Stomach (tissue), 9 donors: ENCODE results near the gene PLCB1. TPM values are rescaled to one million over a fixed set of nuclear protein-coding genes. Genes with fewer than 3 reads are reported as not detected.

Experiments used
- DNase-seq, 2 donors: peaks; one replicate each; pipeline versions ENCODE4 v3.0.0 to v3.0.0-alpha.2; 2013 to 2019
- H3K27ac ChIP-seq, 5 donors: fragments of 200-600 bp in 4 of 5; sonication (generic) in 4 of 5; one replicate each; pipeline ENCODE4 v1.5.1; 2013 to 2019; ENCODE audit warnings: mild to moderate bottlenecking in 1 of 5, moderate library complexity in 1 of 5
- H3K27me3 ChIP-seq, 3 donors: fragments of 200-600 bp; sonication (generic); one replicate each; pipeline ENCODE4 v1.5.1; 2017 to 2019; ENCODE audit warnings: mixed run types in 1 of 3
- H3K36me3 ChIP-seq, 4 donors: fragments of 200-600 bp; sonication (generic); 1 replicate in 3 of 4; 2 replicates in 1 of 4; pipeline ENCODE4 v1.5.1; 2016 to 2019
- H3K4me1 ChIP-seq, 4 donors: fragments of 200-600 bp; sonication (generic); one replicate each; pipeline ENCODE4 v1.5.1; 2016 to 2019
- H3K4me3 ChIP-seq, 4 donors: fragments of 200-600 bp; sonication (generic) in 3 of 4; one replicate each; pipeline ENCODE4 v1.5.1; 2016 to 2019; ENCODE audit warnings: mild to moderate bottlenecking in 1 of 4
- H3K9me3 ChIP-seq, 4 donors: fragments of 200-600 bp; sonication (generic); one replicate each; pipeline ENCODE4 v1.5.1; 2016 to 2019
- CTCF ChIP-seq, 7 experiments: fragments of 450-650 bp in 4 of 7; fragments of 200-600 bp in 3 of 7; sonication (generic) in 3 of 7; IDR thresholded peaks; one replicate each; pipeline ENCODE4 v1.5.1; 2016 to 2019; ENCODE audit warnings: antibody characterized with exemption in 7 of 7, control low read depth in 2 of 7, mild to moderate bottlenecking in 1 of 7
- EP300 ChIP-seq: sonication (generic); formaldehyde crosslinking; IDR thresholded peaks from one replicate; pipeline ENCODE4 v1.6.1; 2017; ENCODE audit warnings: antibody characterized with exemption
- POLR2A ChIP-seq, 4 donors: fragments of 450-650 bp; IDR thresholded peaks; one replicate each; pipeline ENCODE4 v1.6.1; 2016; ENCODE audit warnings: antibody characterized with exemption in 4 of 4, control low read depth in 2 of 4, mild to moderate bottlenecking in 1 of 4, moderate library complexity in 1 of 4
- POLR2AphosphoS5 ChIP-seq, 3 donors: sonication (generic); formaldehyde crosslinking; IDR thresholded peaks; one replicate each; pipeline ENCODE4 v1.6.1; 2016; ENCODE audit warnings: antibody characterized with exemption in 3 of 3
- WGBS, 5 donors: extraction: QIAGEN DNeasy Blood & Tissue Kit in 3 of 5; methylation state at CpG; one replicate each; pipeline versions ENCODE4 v1.1.5 to v1.1.7; 2013 to 2018; 5-methylcytosine and 5-hydroxymethylcytosine counted together
- intact Hi-C: fragments of 100-400 bp; cut with DNase I; formaldehyde crosslinking; loops from one replicate; pipeline ENCODE4 v1.15.1; 2023; ENCODE audit warnings: low total_unique reads
- polyA plus RNA-seq, 3 donors: library from polyadenylated mRNA; stranded (reverse); fragments of 200-250 nt; gene quantifications; one replicate each; pipeline ENCODE4 v1.2.3, GENCODE V29; 2013
- total RNA-seq, 5 donors: library from RNA; depleted of rRNA; stranded (reverse); fragments of >200 nt; gene quantifications; one replicate each; pipeline versions ENCODE4 v1.1.0 to v1.2.3, GENCODE V29; 2014 to 2016
- donor health status: healthy with polysubstance abuse.
- donor health status: Bipolar disorder and iron deficiency.
- donor health status: healthy.

PLCB1 gene
- total and polyA plus RNA-seq, 8 donors, result 4.1 to 66.5 (median 11.7) TPM

GRCh38 chr20:8251201-8251575 is 119.1 kb downstream of the PLCB1 start:
- no peak for DNase-seq
- WGBS, 5 donors, result 84 to 92% (median 91%) methylated on average over 4 of the region's 4 CpGs
- H3K4me3 ChIP-seq, result no peak overlapping the region
- no peak for TF ChIP-seq CTCF (IDR thresholded peaks at IDR 0.05)
- no peak for TF ChIP-seq POLR2A (IDR thresholded peaks at IDR 0.05)
- TF ChIP-seq EP300, result no peak
- no peak for TF ChIP-seq POLR2AphosphoS5 (IDR thresholded peaks at IDR 0.05)
- intact Hi-C loops, result no loop called here
- H3K36me3 ChIP-seq, result no peaks in the 10 kb centered on the region
- H3K27me3 ChIP-seq, result no peaks in the 10 kb centered on the region
- H3K27ac ChIP-seq, result no peak overlapping the region
- peaks cover 0 to 15% (median 9%) of the 10 kb centered on the region in 4 donors for H3K4me1 ChIP-seq
- no peaks in the 10 kb centered on the region for H3K9me3 ChIP-seq

- H3K9me3 ChIP-seq, result no peaks in the 10 kb centered on the region
- H3K27me3 ChIP-seq, result no peaks in the 10 kb centered on the region
- H3K4me3 ChIP-seq, result no peak overlapping the region
- no peaks in the 10 kb centered on the region for H3K36me3 ChIP-seq
- TF ChIP-seq POLR2AphosphoS5 (IDR thresholded peaks at IDR 0.05) (no peak), CTCF (IDR thresholded peaks at IDR 0.05) (no peak), EP300 (no peak), POLR2A (IDR thresholded peaks at IDR 0.05) (no peak)
- DNase-seq, result no peak
- WGBS, 5 donors, result 67 to 87% (median 82%) methylated on average over 4 of the region's 4 CpGs
- peaks cover 0 to 14% (median 9%) of the 10 kb centered on the region in 4 donors for H3K4me1 ChIP-seq
- no peak overlapping the region for H3K27ac ChIP-seq
- intact Hi-C loops, result no loop called here
Measured at GRCh38 chr20:8254911-8255582, 123.0 kb downstream of the PLCB1 start.

GRCh38 chr20:8255945-8256632 is 124.0 kb downstream of the PLCB1 start:
- 60 to 95% (median 84%) methylated on average over 3 of the region's 3 CpGs for WGBS, 5 donors
- H3K4me3 ChIP-seq, result no peak overlapping the region
- peaks cover 0 to 9% (median 2%) of the 10 kb centered on the region in 4 donors for H3K4me1 ChIP-seq
- DNase-seq, result no peak
- intact Hi-C loops, result no loop called here
- TF ChIP-seq EP300, result no peak
- TF ChIP-seq POLR2AphosphoS5 (IDR thresholded peaks at IDR 0.05), result no peak
- no peak for TF ChIP-seq CTCF (IDR thresholded peaks at IDR 0.05)
- TF ChIP-seq POLR2A (IDR thresholded peaks at IDR 0.05), result no peak
- no peaks in the 10 kb centered on the region for H3K36me3 ChIP-seq
- H3K27ac ChIP-seq, result no peak overlapping the region
- no peaks in the 10 kb centered on the region for H3K9me3 ChIP-seq
- H3K27me3 ChIP-seq, result no peaks in the 10 kb centered on the region

GRCh38 chr20:8260837-8261251 is 128.8 kb downstream of the PLCB1 start:
- Histone ChIP-seq H3K4me3 (no peak overlapping the region), H3K36me3 (no peaks in the 10 kb centered on the region), H3K27me3 (no peaks in the 10 kb centered on the region), H3K4me1 (no peaks in the 10 kb centered on the region), H3K9me3 (no peaks in the 10 kb centered on the region), H3K27ac (no peak overlapping the region)
- WGBS, 5 donors, result 72 to 93% (median 91%) methylated on average over 5 of the region's 5 CpGs
- no peak for TF ChIP-seq POLR2AphosphoS5 (IDR thresholded peaks at IDR 0.05)
- TF ChIP-seq CTCF (IDR thresholded peaks at IDR 0.05), result no peak
- no peak for TF ChIP-seq EP300
- TF ChIP-seq POLR2A (IDR thresholded peaks at IDR 0.05), result no peak
- DNase-seq, result no peak
- intact Hi-C loops, result no loop called here
